ENCODE results near the gene NCK1. TPM values are rescaled to one million over a fixed set of nuclear protein-coding genes. Genes with fewer than 3 reads are reported as not detected.

NCK1 gene
- total and polyA plus RNA-seq, 2 of the 13 experiments (the other 11 are each of a cell fraction or from before 2014, with no cell fraction given) = 14.7 to 30.4 TPM

DNA sequence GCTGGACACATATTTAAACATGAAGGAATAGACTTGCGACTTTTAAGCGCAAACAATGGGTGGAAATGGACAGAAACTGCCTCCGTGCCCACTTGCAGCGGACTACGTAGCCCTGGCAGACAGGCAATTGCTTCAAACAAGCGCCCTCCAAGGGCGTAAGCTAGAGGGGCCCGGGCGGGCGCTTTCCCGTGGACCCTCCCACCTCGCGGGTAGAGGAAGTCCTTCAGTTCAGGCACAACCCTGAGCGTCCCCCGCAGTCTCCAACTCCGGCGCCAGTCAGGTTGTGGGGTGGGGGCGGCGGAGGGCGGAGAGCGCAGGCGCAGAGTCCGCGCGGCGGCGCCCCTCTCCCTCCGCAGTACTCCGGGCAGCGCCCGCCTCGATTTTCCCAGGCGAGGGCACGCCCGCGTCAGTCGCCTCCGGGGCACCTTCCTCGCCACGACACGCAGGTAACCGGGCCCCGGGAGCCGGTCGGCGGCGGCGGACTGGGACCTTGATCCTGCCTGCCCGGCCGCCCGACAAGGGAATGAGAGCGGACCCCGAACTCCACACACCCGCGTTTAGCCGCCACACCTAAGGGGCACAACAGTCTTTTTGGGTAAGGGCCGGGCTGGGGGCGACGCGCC is 43.1 kb upstream of the NCK1 start, which contains the start of gene SLC35G2 (continued):
- TF ChIP-seq, protein P1, sequence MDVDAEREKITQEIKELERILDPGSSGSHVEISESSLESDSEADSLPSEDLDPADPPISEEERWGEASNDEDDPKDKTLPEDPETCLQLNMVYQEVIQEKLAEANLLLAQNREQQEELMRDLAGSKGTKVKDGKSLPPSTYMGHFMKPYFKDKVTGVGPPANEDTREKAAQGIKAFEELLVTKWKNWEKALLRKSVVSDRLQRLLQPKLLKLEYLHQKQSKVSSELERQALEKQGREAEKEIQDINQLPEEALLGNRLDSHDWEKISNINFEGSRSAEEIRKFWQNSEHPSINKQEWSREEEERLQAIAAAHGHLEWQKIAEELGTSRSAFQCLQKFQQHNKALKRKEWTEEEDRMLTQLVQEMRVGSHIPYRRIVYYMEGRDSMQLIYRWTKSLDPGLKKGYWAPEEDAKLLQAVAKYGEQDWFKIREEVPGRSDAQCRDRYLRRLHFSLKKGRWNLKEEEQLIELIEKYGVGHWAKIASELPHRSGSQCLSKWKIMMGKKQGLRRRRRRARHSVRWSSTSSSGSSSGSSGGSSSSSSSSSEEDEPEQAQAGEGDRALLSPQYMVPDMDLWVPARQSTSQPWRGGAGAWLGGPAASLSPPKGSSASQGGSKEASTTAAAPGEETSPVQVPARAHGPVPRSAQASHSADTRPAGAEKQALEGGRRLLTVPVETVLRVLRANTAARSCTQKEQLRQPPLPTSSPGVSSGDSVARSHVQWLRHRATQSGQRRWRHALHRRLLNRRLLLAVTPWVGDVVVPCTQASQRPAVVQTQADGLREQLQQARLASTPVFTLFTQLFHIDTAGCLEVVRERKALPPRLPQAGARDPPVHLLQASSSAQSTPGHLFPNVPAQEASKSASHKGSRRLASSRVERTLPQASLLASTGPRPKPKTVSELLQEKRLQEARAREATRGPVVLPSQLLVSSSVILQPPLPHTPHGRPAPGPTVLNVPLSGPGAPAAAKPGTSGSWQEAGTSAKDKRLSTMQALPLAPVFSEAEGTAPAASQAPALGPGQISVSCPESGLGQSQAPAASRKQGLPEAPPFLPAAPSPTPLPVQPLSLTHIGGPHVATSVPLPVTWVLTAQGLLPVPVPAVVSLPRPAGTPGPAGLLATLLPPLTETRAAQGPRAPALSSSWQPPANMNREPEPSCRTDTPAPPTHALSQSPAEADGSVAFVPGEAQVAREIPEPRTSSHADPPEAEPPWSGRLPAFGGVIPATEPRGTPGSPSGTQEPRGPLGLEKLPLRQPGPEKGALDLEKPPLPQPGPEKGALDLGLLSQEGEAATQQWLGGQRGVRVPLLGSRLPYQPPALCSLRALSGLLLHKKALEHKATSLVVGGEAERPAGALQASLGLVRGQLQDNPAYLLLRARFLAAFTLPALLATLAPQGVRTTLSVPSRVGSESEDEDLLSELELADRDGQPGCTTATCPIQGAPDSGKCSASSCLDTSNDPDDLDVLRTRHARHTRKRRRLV (CRISPR knock-in tag; IDR thresholded peaks at IDR 0.05) = no peak
- TF ChIP-seq, protein P2, sequence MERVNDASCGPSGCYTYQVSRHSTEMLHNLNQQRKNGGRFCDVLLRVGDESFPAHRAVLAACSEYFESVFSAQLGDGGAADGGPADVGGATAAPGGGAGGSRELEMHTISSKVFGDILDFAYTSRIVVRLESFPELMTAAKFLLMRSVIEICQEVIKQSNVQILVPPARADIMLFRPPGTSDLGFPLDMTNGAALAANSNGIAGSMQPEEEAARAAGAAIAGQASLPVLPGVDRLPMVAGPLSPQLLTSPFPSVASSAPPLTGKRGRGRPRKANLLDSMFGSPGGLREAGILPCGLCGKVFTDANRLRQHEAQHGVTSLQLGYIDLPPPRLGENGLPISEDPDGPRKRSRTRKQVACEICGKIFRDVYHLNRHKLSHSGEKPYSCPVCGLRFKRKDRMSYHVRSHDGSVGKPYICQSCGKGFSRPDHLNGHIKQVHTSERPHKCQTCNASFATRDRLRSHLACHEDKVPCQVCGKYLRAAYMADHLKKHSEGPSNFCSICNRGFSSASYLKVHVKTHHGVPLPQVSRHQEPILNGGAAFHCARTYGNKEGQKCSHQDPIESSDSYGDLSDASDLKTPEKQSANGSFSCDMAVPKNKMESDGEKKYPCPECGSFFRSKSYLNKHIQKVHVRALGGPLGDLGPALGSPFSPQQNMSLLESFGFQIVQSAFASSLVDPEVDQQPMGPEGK (CRISPR knock-in tag; IDR thresholded peaks at IDR 0.05) = peak; percentile 56; the same call in 1 of the 2 replicates
- TF ChIP-seq IKZF1 (IDR thresholded peaks at IDR 0.05) (no peak), KLF16 (CRISPR knock-in tag; IDR thresholded peaks at IDR 0.05) (peak in 1 of 2 experiments; percentile 26; a peak in 1 of 4 replicates), ZBTB3 (CRISPR knock-in tag; IDR thresholded peaks at IDR 0.05; ENCODE audit: borderline replicate concordance, low read depth) (no peak), ZNF547 (CRISPR knock-in tag; IDR thresholded peaks at IDR 0.05) (peak; percentile 30), ZNF296 (CRISPR knock-in tag; conservative IDR thresholded peaks at IDR 0.05) (no peak), CCAR2 (optimal IDR thresholded peaks at IDR 0.05; ENCODE audit: low read depth, low read length) (no peak), PPARG (CRISPR knock-in tag; conservative IDR thresholded peaks at IDR 0.05) (no peak), FOXJ3 (CRISPR knock-in tag; IDR thresholded peaks at IDR 0.05; ENCODE audit: borderline replicate concordance) (no peak), ZNF530 (CRISPR knock-in tag; IDR thresholded peaks at IDR 0.05; ENCODE audit: low read depth) (no peak)
- TF ChIP-seq, protein P3, sequence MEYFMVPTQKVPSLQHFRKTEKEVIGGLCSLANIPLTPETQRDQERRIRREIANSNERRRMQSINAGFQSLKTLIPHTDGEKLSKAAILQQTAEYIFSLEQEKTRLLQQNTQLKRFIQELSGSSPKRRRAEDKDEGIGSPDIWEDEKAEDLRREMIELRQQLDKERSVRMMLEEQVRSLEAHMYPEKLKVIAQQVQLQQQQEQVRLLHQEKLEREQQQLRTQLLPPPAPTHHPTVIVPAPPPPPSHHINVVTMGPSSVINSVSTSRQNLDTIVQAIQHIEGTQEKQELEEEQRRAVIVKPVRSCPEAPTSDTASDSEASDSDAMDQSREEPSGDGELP (IDR thresholded peaks at IDR 0.05; ENCODE audit: borderline replicate concordance, low read depth) = 0 out of 2 replicates have a peak, but pooled peaks have one; percentile 5
- TF ChIP-seq, protein P4, sequence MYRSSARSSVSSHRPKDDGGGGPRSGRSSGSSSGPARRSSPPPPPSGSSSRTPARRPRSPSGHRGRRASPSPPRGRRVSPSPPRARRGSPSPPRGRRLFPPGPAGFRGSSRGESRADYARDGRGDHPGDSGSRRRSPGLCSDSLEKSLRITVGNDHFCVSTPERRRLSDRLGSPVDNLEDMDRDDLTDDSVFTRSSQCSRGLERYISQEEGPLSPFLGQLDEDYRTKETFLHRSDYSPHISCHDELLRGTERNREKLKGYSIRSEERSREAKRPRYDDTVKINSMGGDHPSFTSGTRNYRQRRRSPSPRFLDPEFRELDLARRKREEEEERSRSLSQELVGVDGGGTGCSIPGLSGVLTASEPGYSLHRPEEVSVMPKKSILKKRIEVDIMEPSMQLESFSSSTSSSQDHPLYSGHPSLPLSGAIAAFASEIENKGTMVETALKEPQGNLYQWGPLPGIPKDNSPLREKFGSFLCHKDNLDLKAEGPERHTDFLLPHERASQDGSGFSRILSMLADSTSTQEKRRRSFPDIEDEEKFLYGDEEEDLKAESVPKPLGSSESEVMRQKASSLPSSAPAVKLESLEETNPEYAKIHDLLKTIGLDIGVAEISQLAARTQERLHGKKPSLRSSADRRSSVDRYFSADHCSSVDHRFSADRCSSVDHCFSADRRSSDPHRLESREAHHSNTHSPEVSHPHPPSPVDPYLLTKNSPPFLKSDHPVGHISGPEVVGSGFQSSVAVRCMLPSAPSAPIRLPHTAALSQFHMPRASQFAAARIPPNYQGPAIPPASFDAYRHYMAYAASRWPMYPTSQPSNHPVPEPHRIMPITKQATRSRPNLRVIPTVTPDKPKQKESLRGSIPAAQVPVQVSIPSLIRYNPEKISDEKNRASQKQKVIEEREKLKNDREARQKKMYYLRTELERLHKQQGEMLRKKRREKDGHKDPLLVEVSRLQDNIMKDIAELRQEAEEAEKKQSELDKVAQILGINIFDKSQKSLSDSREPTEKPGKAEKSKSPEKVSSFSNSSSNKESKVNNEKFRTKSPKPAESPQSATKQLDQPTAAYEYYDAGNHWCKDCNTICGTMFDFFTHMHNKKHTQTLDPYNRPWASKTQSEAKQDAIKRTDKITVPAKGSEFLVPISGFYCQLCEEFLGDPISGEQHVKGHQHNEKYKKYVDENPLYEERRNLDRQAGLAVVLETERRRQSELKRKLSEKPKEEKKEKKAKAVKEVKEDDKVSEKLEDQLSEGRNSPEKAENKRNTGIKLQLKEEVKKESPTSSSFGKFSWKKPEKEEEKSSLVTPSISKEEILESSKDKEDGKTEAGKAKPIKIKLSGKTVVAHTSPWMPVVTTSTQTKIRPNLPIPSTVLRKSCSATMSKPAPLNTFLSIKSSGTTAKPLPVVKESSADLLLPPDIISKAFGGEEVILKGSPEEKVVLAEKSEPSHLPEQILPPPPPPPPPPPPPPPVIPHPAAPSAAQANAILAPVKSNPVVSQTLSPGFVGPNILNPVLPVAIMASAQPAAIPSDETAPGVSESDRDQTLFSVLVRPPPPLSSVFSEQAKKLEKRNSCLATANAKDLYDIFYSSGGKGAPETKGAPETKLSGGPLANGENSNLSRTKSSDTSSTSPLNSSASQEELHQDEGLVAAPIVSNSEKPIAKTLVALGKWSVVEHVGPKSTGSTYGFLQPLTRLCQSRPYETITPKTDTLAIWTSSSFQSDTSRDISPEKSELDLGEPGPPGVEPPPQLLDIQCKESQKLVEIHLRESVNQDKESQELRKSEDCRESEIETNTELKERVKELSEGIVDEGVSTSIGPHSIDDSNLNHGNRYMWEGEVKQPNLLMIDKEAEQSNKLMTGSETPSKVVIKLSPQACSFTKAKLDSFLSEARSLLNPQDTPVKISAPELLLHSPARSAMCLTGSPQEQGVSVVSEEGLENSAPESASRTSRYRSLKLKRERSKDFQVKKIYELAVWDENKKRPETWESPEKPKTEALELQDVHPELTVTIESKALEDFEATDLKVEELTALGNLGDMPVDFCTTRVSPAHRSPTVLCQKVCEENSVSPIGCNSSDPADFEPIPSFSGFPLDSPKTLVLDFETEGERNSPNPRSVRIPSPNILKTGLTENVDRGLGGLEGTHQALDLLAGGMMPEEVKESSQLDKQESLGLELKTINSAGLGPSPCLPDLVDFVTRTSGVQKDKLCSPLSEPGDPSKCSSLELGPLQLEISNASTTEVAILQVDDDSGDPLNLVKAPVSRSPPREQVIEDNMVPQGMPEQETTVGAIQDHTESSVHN (CRISPR knock-in tag; IDR thresholded peaks at IDR 0.05) = no peak
